Liver (tissue), 9 donors: Measurements from ENCODE around the gene MFSD6. TPM values are rescaled to one million over a fixed set of nuclear protein-coding genes. Genes with fewer than 3 reads are reported as not detected.
"Not testable (repeated sequence)": the region's sequence is repeated elsewhere in the genome, so short reads cannot be mapped to it uniquely, and the experiment has no call there.

Source experiments
- DNase-seq: peaks from one replicate; pipeline ENCODE4 v3.0.0-alpha.2; 2017; ENCODE audit warnings: low spot score
- H3K27ac ChIP-seq, 2 donors: one replicate each; pipeline ENCODE4 v1.7.0; 2013; ENCODE audit warnings: inconsistent platforms in 2 of 2, low read length in 2 of 2, control low read depth in 1 of 2, low read depth in 1 of 2, mild to moderate bottlenecking in 1 of 2
- H3K27me3 ChIP-seq, 4 donors: one replicate each; pipeline versions ENCODE4 v1.6.1 to v1.7.0; 2013; ENCODE audit warnings: low read length in 3 of 4, inconsistent platforms in 1 of 4, mild to moderate bottlenecking in 1 of 4, moderate library complexity in 1 of 4; ENCODE audit not compliant: control insufficient read depth in 4 of 4, insufficient read depth in 4 of 4
- H3K36me3 ChIP-seq, 4 donors: one replicate each; pipeline versions ENCODE4 v1.6.1 to v1.7.0; 2013; ENCODE audit warnings: low read length in 3 of 4, mild to moderate bottlenecking in 3 of 4, low read depth in 1 of 4, moderate library complexity in 1 of 4; ENCODE audit not compliant: control insufficient read depth in 4 of 4, insufficient read depth in 3 of 4
- H3K4me1 ChIP-seq, 4 donors: one replicate each; pipeline versions ENCODE4 v1.6.1 to v1.7.0; 2013; ENCODE audit warnings: low read length in 3 of 4, mild to moderate bottlenecking in 3 of 4, moderate library complexity in 1 of 4; ENCODE audit not compliant: control insufficient read depth in 4 of 4, insufficient read depth in 4 of 4
- H3K4me3 ChIP-seq, 3 donors: one replicate each; pipeline versions ENCODE4 v1.6.1 to v1.7.0; 2013; ENCODE audit warnings: low read length in 3 of 3, control low read depth in 1 of 3, low read depth in 1 of 3, mild to moderate bottlenecking in 1 of 3
- H3K9ac ChIP-seq, 2 donors: one replicate each; pipeline ENCODE4 v1.7.0; 2013; ENCODE audit warnings: low read length in 2 of 2, mild to moderate bottlenecking in 2 of 2, moderate library complexity in 2 of 2, control low read depth in 1 of 2, low read depth in 1 of 2
- H3K9me3 ChIP-seq, 4 donors: one replicate each; pipeline versions ENCODE4 v1.6.1 to v1.7.0; 2013; ENCODE audit warnings: low read length in 3 of 4; ENCODE audit not compliant: control insufficient read depth in 4 of 4
- EGR1 ChIP-seq, 2 donors: IDR thresholded peaks; 2 replicates each; pipeline ENCODE4 v1.6.1; 2016 to 2018; ENCODE audit warnings: antibody characterized with exemption in 2 of 2, low read depth in 2 of 2
- FOXA1 ChIP-seq: IDR thresholded peaks from 2 replicates; pipeline ENCODE4 v1.6.1; 2016; ENCODE audit warnings: antibody characterized with exemption
- FOXA2 ChIP-seq: IDR thresholded peaks from 2 replicates; pipeline ENCODE4 v1.6.1; 2016; ENCODE audit warnings: antibody characterized with exemption
- GABPA ChIP-seq, 2 donors: IDR thresholded peaks in 1 of 2; conservative IDR thresholded peaks in 1 of 2; 2 replicates each; pipeline ENCODE4 v1.6.1; 2016; ENCODE audit warnings: antibody characterized with exemption in 2 of 2, mild to moderate bottlenecking in 1 of 2, moderate library complexity in 1 of 2
- HNF4G ChIP-seq: IDR thresholded peaks from 2 replicates; pipeline ENCODE4 v1.6.1; 2016; ENCODE audit warnings: antibody characterized with exemption
- JUND ChIP-seq, 2 donors: IDR thresholded peaks; 2 replicates each; pipeline ENCODE4 v1.6.1; 2016; ENCODE audit warnings: antibody characterized with exemption in 2 of 2
- NR2F2 ChIP-seq: IDR thresholded peaks from 2 replicates; pipeline ENCODE4 v1.6.1; 2016; ENCODE audit warnings: antibody characterized with exemption
- RXRA ChIP-seq, 2 donors: IDR thresholded peaks; 2 replicates each; pipeline ENCODE4 v1.6.1; 2017 to 2018; ENCODE audit warnings: antibody characterized with exemption in 2 of 2, mild to moderate bottlenecking in 1 of 2
- SP1 ChIP-seq: IDR thresholded peaks from 2 replicates; pipeline ENCODE4 v1.6.1; 2018; ENCODE audit warnings: antibody characterized with exemption, mild to moderate bottlenecking
- TAF1 ChIP-seq: conservative IDR thresholded peaks from 2 replicates; pipeline ENCODE4 v1.6.1; 2016; ENCODE audit warnings: antibody characterized with exemption, mild to moderate bottlenecking
- YY1 ChIP-seq: IDR thresholded peaks from 2 replicates; pipeline ENCODE4 v1.6.1; 2016; ENCODE audit warnings: antibody characterized with exemption, mild to moderate bottlenecking
- WGBS: extraction: QIAGEN DNeasy Blood & Tissue Kit; methylation state at CpG from one replicate; pipeline ENCODE4 v1.1.7; 2013; 5-methylcytosine and 5-hydroxymethylcytosine counted together
- polyA plus RNA-seq, 2 donors: library from polyadenylated mRNA; stranded (reverse) in 1 of 2; unstranded in 1 of 2; fragments of 200-250 nt in 1 of 2; fragments of >200 nt in 1 of 2; fragmentation: Nextera tagmentation in 1 of 2; extraction: Ambion mirVana in 1 of 2; gene quantifications; one replicate each; pipeline versions ENCODE4 v1.2.1 to v1.2.3, GENCODE V29; 2013 to 2015
- total RNA-seq, 2 donors: library from RNA; depleted of rRNA; stranded (reverse); fragments of >200 nt; gene quantifications; one replicate each; pipeline ENCODE4 v1.2.3, GENCODE V29; 2014
- TF ChIP-seq, protein P1 (sequence below): IDR thresholded peaks from 2 replicates; pipeline ENCODE4 v1.6.1; 2016; ENCODE audit warnings: antibody characterized with exemption
- TF ChIP-seq, protein P2 (sequence below): fragments of 150-350 bp; IDR thresholded peaks from 2 replicates; pipeline ENCODE4 v1.5.1; 2017; ENCODE audit warnings: improper control_type of control experiment, low read depth, low read length; ENCODE audit not compliant: missing input control
- TF ChIP-seq, protein P3 (sequence below): IDR thresholded peaks from 2 replicates; pipeline ENCODE4 v1.6.1; 2016; ENCODE audit warnings: antibody characterized with exemption
- donor health status: healthy.
- donor health status: healthy.
- donor health status: healthy.
- donor health status: healthy.
- donor health status: healthy.

The MFSD6 gene
- total and polyA plus RNA-seq, 4 donors: 0.83 to 9.5 (median 2.4) TPM

DNA sequence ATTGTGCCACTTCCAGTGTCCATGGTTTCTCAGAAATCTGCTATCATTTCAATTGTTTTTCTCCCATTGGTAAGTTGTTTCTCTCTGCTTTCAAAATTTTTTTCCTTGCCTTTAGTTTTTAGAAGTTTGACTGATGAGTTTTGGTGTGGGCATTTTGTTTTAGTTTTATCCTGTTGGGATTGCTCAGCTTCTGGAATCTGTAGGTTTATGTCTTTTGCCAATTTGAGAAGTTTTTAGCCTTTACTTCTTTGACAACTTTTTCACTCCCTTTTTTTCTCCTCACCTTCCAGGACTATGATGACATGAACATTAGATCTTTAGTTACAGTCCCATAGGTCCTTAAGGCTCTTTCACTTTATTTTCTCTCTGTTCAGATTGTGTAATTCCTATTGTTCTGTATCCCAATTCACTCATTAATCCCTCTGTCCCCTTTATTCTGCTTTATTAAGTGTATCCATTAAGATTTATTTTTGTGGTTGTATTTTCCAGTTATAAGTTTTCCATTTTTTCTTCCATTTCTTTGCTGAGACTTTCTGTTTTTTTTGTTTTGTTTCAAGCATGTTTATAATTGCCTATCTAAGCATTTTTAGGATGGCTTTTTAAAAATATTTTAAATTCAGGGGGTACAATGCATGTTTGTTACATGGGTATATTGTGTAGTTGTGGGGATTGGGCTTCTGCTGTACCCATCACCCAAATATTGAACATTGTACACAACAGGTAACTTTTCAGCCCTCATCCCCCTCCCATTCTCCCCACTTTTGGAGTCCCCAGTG, 17.9 kb downstream of the MFSD6 start:
- Histone ChIP-seq H3K9ac (no peak overlapping the region), H3K9me3 (no peaks in the 10 kb centered on the region), H3K4me1 (no peaks in the 10 kb centered on the region), H3K36me3 (no peaks in the 10 kb centered on the region), H3K4me3 (no peak overlapping the region), H3K27ac (no peak overlapping the region), H3K27me3 (no peaks in the 10 kb centered on the region)
- DNase-seq: no peak
- TF ChIP-seq SP1 (no peak), RXRA (IDR thresholded peaks at IDR 0.05) (no peak), GABPA (IDR thresholded peaks at IDR 0.05 in 1 of 2, conservative IDR thresholded peaks at IDR 0.05 in 1 of 2) (no peak), FOXA1 (no peak), TAF1 (no peak), NR2F2 (no peak), JUND (IDR thresholded peaks at IDR 0.05) (no peak), FOXA2 (no peak), EGR1 (IDR thresholded peaks at IDR 0.05; ENCODE audit: low read depth in 2 of 2) (no peak), YY1 (no peak), HNF4G (no peak)
- TF ChIP-seq, protein P1, sequence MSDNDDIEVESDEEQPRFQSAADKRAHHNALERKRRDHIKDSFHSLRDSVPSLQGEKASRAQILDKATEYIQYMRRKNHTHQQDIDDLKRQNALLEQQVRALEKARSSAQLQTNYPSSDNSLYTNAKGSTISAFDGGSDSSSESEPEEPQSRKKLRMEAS: no peak
- TF ChIP-seq, protein P2, sequence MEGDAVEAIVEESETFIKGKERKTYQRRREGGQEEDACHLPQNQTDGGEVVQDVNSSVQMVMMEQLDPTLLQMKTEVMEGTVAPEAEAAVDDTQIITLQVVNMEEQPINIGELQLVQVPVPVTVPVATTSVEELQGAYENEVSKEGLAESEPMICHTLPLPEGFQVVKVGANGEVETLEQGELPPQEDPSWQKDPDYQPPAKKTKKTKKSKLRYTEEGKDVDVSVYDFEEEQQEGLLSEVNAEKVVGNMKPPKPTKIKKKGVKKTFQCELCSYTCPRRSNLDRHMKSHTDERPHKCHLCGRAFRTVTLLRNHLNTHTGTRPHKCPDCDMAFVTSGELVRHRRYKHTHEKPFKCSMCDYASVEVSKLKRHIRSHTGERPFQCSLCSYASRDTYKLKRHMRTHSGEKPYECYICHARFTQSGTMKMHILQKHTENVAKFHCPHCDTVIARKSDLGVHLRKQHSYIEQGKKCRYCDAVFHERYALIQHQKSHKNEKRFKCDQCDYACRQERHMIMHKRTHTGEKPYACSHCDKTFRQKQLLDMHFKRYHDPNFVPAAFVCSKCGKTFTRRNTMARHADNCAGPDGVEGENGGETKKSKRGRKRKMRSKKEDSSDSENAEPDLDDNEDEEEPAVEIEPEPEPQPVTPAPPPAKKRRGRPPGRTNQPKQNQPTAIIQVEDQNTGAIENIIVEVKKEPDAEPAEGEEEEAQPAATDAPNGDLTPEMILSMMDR: no peak
- TF ChIP-seq, protein P3, sequence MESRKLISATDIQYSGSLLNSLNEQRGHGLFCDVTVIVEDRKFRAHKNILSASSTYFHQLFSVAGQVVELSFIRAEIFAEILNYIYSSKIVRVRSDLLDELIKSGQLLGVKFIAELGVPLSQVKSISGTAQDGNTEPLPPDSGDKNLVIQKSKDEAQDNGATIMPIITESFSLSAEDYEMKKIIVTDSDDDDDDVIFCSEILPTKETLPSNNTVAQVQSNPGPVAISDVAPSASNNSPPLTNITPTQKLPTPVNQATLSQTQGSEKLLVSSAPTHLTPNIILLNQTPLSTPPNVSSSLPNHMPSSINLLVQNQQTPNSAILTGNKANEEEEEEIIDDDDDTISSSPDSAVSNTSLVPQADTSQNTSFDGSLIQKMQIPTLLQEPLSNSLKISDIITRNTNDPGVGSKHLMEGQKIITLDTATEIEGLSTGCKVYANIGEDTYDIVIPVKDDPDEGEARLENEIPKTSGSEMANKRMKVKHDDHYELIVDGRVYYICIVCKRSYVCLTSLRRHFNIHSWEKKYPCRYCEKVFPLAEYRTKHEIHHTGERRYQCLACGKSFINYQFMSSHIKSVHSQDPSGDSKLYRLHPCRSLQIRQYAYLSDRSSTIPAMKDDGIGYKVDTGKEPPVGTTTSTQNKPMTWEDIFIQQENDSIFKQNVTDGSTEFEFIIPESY: no peak

DNA sequence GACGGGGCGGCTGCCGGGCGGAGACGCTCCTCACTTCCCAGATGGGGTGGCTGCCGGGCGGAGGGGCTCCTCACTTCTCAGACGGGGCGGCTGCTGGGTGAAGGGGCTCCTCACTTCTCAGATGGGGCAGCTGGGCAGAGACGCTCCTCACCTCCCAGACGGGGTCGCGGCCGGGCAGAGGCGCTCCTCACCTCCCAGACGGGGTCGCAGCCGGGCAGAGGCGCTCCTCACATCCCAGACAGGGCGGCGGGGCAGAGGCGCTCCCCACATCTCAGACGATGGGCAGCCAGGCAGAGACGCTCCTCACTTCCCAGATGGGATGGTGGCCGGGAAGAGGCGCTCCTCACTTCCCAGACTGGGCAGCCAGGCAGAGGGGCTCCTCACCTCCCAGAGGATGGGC, 22.7 kb downstream of the MFSD6 start:
- not testable (repeated sequence) for H3K4me1 ChIP-seq, H3K36me3 ChIP-seq, H3K27ac ChIP-seq, H3K9me3 ChIP-seq, DNase-seq, H3K4me3 ChIP-seq, H3K27me3 ChIP-seq, H3K9ac ChIP-seq
- 97% methylated on average over 26 of the region's 26 CpGs for WGBS

DNA sequence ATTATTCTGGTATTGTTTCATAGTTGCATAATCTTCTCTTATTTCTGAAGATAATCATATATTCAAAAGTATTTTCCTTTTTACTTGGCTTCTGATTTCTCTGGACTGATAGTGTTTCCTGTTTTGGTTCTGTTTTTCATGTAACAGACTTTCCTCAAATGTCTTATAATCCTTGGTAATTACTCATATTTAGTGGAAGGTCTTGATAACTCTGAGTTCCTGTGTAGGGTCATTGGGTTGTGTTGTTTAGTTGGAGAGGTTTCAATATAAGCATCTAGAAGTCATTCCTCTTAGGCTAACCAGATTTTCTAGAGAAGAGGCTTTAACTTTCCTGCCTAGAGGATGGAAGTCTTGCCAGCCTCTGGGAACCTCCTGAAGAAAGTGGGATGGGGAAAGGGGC, 23.8 kb downstream of the MFSD6 start:
- H3K36me3 ChIP-seq: no peaks in the 10 kb centered on the region
- no peak for DNase-seq
- H3K4me1 ChIP-seq: peaks cover 0 to 2% (median 0%) of the 10 kb centered on the region in 4 donors
- no peak overlapping the region for H3K9ac ChIP-seq
- no peak overlapping the region for H3K27ac ChIP-seq
- no peaks in the 10 kb centered on the region for H3K27me3 ChIP-seq
- no peak overlapping the region for H3K4me3 ChIP-seq
- TF ChIP-seq, protein P2: no peak
- TF ChIP-seq RXRA (IDR thresholded peaks at IDR 0.05) (no peak), FOXA1 (no peak), EGR1 (IDR thresholded peaks at IDR 0.05; ENCODE audit: low read depth in 2 of 2) (no peak), NR2F2 (peak; percentile 55)
- TF ChIP-seq, protein P1: no peak
- TF ChIP-seq, protein P3: no peak
- no peaks in the 10 kb centered on the region for H3K9me3 ChIP-seq
